ENCODE results near the gene AMN. TPM values are rescaled to one million over a fixed set of nuclear protein-coding genes. Genes with fewer than 3 reads are reported as not detected.

AMN gene
- total RNA-seq, 2 donors from 2014 or later: 2.4 TPM; not detected in 1

DNA sequence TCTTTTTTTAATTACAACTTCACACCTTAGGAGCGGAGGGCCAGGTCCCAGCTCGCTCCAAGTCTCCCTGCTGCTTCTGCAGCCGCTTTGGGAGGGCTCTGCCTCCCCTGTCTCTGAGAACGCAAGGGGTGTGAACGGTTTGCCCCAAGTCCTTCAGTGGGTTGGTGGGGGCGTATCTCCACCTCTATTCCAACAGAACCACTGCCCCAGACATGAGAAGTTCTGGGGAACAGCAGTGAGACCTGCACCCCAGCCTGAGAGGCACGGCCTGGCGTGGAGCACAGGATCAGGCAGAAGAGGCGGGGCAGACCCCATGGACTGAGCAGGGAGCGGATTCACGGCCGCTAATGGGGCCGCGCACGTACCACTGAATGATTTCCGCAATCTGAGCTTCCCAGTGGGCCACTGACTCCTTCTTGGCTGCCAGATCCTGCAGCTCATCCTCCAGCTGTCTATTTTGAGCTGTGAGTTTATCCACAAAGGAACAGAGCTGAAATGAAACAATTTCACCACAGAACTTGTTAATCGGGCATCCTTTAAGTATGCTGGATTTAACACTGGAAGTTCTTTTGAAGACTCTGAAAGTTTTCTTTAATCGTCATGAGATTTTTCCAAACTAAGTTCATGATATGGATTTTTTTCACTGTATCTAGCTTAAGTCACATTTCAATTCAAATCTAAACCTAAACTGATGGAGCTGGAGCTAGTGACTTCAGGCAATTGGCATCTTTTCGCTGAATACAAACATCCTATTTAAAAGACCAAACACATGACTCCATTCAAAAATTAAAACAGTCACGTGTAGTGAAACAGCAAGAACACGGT, 44.4 kb downstream of the AMN start:
- H3K27ac ChIP-seq: no peak overlapping the region
- H3K27me3 ChIP-seq (replicated peaks; ENCODE audit: insufficient read depth): no peaks in the 10 kb centered on the region
- no peak overlapping the region for H3K4me3 ChIP-seq
- DNase-seq (ENCODE audit: low spot score): no peak
- no peaks in the 10 kb centered on the region for H3K9me3 ChIP-seq
- TF ChIP-seq, protein P1, sequence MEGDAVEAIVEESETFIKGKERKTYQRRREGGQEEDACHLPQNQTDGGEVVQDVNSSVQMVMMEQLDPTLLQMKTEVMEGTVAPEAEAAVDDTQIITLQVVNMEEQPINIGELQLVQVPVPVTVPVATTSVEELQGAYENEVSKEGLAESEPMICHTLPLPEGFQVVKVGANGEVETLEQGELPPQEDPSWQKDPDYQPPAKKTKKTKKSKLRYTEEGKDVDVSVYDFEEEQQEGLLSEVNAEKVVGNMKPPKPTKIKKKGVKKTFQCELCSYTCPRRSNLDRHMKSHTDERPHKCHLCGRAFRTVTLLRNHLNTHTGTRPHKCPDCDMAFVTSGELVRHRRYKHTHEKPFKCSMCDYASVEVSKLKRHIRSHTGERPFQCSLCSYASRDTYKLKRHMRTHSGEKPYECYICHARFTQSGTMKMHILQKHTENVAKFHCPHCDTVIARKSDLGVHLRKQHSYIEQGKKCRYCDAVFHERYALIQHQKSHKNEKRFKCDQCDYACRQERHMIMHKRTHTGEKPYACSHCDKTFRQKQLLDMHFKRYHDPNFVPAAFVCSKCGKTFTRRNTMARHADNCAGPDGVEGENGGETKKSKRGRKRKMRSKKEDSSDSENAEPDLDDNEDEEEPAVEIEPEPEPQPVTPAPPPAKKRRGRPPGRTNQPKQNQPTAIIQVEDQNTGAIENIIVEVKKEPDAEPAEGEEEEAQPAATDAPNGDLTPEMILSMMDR (IDR thresholded peaks at IDR 0.05): no peak
- H3K36me3 ChIP-seq: peaks cover 86% of the 10 kb centered on the region
- ATAC-seq (ENCODE audit: insufficient number of reproducible peaks, low FRiP score, low read depth): no peak
- H3K4me1 ChIP-seq (ENCODE audit: control insufficient read depth in 1 of 2, low read depth in 2 of 2): no peaks in the 10 kb centered on the region

DNA sequence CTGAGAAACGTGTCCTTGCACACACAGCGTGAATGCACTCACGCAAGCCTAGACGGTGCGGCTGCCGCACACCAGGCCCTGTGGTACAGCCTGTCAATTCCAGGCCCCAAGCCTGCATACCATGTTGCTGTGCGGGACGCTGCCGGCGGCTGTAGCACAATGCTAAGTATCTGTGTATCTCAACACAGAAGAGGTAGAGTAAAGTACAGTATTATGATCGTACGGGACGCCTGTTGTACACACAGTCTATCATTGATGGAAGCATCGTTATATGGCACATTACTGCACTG, 45.0 kb downstream of the AMN start:
- no peaks in the 10 kb centered on the region for H3K4me1 ChIP-seq (ENCODE audit: control insufficient read depth in 1 of 2, low read depth in 2 of 2)
- H3K9me3 ChIP-seq: no peaks in the 10 kb centered on the region
- no peak overlapping the region for H3K4me3 ChIP-seq
- DNase-seq (ENCODE audit: low spot score) (no peak), ATAC-seq (ENCODE audit: insufficient number of reproducible peaks, low FRiP score, low read depth) (no peak)
- no peaks in the 10 kb centered on the region for H3K27me3 ChIP-seq (replicated peaks; ENCODE audit: insufficient read depth)
- H3K36me3 ChIP-seq: peaks cover 84% of the 10 kb centered on the region
- TF ChIP-seq, protein P1 (IDR thresholded peaks at IDR 0.05): no peak
- no peak overlapping the region for H3K27ac ChIP-seq

DNA sequence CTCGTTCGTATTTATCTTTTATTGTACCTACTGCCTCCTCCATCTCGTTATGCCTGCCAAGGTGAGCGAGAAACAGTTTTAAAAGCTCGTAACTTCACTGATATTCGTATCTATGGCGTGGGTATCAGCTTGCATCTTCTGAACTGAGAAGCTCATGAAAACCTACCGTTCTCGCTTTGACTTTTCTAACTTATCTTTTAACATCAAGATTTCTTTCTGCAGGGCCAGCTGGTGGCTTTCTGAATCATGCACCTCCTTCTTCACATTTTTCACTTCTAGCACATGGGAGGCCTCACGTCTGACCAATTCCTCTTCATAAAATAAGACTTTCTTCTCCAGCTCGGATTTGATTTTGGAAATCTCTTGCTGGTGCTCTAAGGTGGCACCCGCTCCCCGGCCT, 45.8 kb downstream of the AMN start:
- H3K4me1 ChIP-seq (ENCODE audit: control insufficient read depth in 1 of 2, low read depth in 2 of 2): no peaks in the 10 kb centered on the region
- no peaks in the 10 kb centered on the region for H3K27me3 ChIP-seq (replicated peaks; ENCODE audit: insufficient read depth)
- H3K9me3 ChIP-seq: no peaks in the 10 kb centered on the region
- no peak overlapping the region for H3K4me3 ChIP-seq
- TF ChIP-seq, protein P1 (IDR thresholded peaks at IDR 0.05): no peak
- H3K36me3 ChIP-seq: peaks cover 82% of the 10 kb centered on the region
- no peak for ATAC-seq (ENCODE audit: insufficient number of reproducible peaks, low FRiP score, low read depth)
- no peak for DNase-seq (ENCODE audit: low spot score)
- no peak overlapping the region for H3K27ac ChIP-seq

DNA sequence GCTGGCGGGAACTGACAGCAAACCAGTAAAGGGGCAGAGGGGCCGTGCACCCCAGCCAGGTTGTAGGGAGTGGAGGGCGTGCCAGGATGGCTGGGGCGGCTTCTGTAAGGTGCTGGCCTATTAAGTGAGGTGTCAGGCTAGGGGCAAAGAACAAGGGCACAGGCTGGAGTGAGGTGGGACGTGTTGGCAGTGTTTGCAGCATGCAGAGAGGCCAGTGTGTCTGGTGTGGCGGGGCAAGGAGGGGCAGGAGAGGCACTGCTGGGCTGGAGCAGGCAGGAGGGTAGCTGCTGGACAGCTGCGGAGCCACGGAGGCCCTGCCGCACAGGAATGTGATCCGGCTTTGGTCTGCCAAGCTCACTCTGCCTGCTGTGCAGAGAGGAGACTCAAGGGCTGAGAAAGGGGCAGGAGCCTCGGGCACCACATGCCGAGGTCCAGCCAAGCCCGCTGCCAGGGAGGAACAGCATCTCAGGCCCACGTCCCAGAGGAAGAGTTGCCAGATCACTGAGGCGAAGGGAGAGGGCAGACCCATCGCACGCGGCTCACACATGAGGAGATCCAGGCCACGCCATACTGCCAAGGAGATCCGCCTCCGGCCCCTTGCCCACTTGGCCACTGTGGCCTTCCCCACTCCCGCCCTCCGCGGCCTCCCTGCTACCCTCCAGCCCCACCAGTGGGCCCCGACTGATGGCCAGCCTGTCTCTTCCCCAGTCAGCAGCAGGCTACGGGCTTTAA, 46.8 kb downstream of the AMN start:
- peaks cover 81% of the 10 kb centered on the region for H3K36me3 ChIP-seq
- no peaks in the 10 kb centered on the region for H3K27me3 ChIP-seq (replicated peaks; ENCODE audit: insufficient read depth)

DNA sequence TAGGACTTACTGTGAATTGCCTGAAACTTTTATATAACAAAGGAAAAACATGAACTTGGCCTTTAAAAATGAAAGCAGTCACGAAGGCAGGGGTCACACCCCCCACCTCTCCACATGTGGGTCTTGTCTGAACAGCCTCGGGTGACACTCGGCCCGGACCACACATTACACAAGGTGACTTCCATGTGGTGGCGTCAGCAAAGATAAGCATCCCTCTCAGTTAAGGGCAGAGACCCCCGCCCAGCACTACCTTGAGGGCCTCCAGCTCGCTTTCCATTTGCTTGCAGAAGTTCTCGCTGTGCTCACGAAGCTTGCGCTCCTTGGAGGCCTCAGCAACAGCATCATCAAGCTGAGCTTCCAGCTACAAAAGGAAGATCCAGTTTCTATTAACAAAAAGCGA, 47.4 kb downstream of the AMN start:
- Histone ChIP-seq H3K9me3 (no peaks in the 10 kb centered on the region), H3K27me3 (replicated peaks; ENCODE audit: insufficient read depth) (no peaks in the 10 kb centered on the region), H3K4me3 (no peak overlapping the region), H3K27ac (no peak overlapping the region), H3K36me3 (peaks cover 85% of the 10 kb centered on the region), H3K4me1 (ENCODE audit: control insufficient read depth in 1 of 2, low read depth in 2 of 2) (no peaks in the 10 kb centered on the region)
- DNase-seq (ENCODE audit: low spot score): no peak
- TF ChIP-seq, protein P1 (IDR thresholded peaks at IDR 0.05): no peak
- no peak for ATAC-seq (ENCODE audit: insufficient number of reproducible peaks, low FRiP score, low read depth)

More for the DNA sequence above, 46.8 kb downstream of the AMN start:
- TF ChIP-seq, protein P1 (IDR thresholded peaks at IDR 0.05): no peak
- ATAC-seq (ENCODE audit: insufficient number of reproducible peaks, low FRiP score, low read depth) (no peak), DNase-seq (ENCODE audit: low spot score) (no peak)
- H3K4me3 ChIP-seq: no peak overlapping the region
- no peaks in the 10 kb centered on the region for H3K4me1 ChIP-seq (ENCODE audit: control insufficient read depth in 1 of 2, low read depth in 2 of 2)
- no peaks in the 10 kb centered on the region for H3K9me3 ChIP-seq
- no peak overlapping the region for H3K27ac ChIP-seq
